HG02885 (cell line): ENCODE results near the gene CUL4A.
"Not testable (repeated sequence)": the region's sequence is repeated elsewhere in the genome, so short reads cannot be mapped to it uniquely, and the experiment has no call there.

Experiments used
- ATAC-seq: cut with Tn5 transposase; IDR thresholded peaks from one replicate; pipeline ENCODE4 v1.9.1; 2021; ENCODE audit warnings: mild to moderate bottlenecking; ENCODE audit not compliant: unreplicated experiment, poor library complexity

CUL4A gene

DNA sequence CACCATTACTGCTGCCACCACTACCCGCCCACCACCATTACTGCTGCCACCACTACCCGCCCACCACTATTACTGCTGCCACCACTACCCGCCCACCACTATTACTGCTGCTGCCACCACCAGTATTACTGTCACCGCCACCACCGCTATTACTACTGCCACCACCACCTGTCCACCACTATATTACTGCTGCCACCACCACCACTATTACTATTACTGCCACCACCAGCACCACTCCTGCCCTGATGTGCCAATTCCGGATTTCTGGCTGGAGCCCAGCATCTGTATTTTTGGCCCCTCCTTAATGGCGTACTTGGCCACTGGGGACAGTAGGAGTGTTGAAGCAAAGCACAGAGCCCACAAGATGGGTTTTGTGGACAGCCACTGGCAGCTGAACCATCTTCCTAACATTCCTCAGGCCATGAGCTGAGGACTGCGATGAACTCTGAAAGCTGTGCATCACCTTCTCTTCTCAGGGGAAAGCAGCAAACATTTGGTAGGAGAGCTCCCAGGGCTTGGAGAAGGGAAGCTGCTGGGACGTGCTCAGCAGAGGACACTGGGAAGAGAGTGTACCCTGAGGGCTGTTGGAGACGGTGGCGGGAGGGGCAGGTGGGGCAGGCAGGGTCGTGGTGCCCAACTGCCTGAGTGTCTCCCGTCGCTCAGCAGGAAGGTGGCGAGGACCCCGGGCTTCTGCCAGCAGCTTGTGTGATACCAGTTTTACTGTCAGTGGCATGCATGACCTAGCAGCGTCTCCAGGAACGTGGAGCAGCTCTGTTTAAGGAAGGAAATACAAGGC, 23.0 kb downstream of the CUL4A start:
- no peak for ATAC-seq

DNA sequence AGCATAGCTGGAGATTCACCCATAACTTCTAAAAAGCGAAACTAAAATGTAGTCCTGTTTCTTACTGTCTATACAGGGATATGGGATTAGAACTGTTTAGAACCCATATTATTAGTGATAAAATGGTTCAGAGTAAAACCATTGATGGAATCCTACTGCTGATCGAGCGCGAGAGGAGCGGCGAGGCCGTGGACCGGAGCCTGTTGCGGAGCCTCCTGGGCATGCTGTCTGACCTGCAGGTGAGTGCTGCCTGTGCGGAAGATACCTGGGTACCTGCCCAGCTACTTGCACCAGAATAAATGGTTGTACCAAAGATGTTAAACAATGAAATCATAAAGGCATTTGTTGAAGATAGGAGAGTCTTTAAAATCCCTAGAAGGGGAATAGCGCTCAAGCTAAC, 23.7 kb downstream of the CUL4A start:
- no peak for ATAC-seq

DNA sequence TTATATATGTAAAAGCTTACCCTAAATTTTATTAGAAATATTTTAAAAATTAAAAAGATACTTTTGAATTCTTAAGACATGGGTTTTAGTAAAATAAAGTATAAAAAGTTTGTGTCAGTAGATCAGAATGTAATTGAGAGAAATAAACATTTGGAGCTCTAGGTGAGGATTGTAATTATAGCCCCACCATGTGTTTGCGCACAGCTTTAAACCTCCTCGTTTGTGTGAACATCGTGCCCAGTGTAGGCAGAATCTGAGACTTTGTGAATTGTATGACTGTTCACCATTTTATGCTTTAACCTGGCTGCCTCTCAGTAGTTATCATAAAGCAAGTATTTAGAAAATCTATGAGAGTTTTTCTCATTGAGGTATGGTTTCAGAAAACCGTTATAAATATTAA, 29.1 kb downstream of the CUL4A start:
- no peak for ATAC-seq

DNA sequence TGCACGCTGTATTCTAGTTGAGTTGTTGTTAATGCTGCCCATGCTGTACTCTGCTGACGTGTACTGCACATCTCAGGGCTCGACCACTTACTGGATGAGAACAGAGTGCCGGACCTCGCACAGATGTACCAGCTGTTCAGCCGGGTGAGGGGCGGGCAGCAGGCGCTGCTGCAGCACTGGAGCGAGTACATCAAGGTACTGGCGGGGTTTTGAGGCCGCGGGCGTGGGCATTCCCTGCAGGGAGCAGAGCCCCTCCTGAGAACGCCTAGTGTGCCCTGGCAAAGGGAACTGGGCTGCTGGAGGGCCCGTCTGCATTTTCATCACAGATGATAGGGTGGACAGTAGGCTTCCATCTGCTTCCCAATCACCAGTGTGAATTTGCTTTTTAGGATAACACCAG, 29.9 kb downstream of the CUL4A start:
- ATAC-seq: no peak

DNA sequence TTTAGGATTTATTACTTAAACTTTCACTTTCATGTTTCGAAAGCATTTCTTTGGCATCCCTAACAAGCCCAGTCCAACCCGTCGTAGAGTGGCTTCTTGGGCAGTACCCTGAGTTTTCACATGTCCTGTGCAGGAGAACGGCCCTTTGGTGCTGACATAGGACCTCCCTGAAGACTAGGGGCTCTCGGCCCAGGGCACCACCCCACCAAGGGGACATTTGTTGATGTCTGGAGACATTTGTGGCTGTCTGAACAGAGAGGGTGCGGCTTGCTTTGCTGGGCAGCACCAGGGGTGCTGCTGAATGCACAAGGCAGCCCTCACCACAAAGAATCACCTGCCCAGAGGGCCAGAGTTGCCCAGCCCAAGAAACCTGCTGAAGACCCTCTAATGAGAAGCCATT, 30.6 kb downstream of the CUL4A start:
- ATAC-seq: no peak

DNA sequence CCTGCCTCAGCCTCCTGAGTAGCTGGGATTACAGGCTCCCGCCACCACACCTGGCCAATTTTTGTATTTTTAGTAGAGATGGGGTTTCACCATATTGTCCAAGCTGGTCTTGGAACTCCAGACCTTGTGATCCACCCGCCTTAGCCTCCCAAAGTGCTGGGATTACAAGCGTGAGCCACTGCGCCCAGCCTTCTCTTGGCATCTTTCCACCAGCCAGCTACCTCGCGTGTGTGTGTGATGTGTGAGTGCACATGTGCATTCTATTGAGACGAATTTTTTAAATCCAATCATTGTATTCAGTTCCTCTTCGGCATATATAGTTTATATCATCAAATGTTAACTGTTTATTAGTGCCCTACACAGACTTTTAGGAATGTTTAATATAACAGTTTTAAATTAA, 32.2 kb downstream of the CUL4A start:
- ATAC-seq: not testable (repeated sequence)

DNA sequence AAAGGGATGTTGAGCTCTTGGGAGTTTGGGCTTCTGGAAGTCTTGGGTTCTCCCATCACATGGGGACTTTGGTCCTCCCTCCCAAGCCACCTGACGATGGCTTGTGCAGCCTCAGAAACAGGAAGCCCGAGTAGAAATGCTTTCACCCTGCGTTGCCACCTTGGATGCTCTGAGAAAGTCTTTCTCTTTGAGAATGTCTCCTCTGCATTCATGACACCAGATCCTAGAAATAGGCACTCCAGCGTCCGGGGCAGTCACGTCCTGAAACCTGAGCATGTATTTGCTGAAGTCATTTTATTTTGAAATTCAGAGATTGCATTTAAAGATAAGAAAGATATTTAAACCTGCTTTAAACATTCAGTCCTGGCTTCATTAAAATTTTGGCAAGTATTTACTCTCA, 34.4 kb downstream of the CUL4A start:
- ATAC-seq: no peak

DNA sequence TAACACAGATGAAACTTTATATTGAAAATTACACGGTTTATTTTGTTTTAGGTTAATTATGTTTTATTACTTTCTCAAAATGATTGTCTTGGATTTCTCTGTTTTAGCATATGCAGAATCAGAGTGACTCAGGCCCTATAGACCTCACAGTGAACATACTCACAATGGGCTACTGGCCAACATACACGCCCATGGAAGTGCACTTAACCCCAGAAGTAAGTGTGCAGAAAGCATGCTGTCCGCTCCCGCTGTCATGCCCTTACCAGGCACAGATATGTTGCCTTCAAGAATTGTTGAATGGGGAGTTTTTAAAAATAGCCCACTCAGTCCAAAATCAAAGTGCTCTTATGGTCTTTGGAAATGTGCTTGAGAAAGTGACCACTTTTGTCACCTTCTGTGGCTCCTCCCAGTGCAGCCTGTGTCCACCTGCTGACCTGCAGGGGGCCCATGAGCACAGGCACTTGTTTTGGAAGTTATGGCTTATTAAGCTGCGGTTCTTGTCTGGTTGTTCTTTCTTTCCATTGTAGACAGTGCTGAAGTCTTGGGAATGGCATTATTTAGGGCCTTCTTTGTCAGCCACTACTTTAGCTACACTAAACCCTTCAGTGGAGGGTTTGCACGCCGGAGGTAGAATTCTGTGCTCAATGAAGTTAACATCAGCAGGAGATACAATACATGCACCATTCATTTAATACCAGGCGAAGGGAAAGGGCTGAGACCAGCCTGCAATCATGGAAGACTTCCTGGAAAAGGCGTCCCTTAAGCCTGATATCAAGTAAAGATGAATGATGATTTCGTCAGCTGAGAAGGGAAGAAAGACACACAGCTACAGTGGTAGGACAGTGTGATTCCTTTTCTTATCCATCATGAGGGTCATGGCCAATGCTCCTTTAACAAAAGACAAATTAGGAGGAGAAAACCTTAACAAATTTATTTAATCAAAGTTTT, 36.7 kb downstream of the CUL4A start:
- no peak for ATAC-seq

DNA sequence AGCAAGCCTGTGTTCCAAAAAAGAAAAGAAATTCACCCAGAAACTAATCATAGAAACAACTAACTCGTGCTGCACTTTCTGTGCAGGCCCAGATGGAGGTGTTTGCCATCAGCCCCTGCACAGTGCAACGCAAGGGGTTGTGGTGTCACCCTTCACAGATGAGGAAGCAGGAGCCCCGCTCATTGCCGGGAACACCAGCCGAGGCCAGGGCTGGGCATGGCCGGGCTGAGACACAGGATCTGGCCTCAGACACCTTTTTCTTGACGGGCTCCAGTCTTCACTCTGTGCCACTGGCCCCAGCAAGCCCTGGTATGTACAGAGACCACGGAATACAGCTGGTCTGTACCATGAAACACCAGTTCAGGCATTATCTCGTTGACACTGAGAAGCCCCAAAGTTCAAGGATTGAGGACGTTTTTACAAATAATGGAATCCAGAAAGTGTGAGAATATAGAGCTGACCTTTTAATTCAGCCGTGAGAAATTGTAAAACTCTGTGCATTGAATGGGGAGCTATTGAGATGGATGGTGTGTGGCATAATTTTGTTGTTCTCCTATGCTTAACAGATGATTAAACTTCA, 43.2 kb downstream of the CUL4A start:
- ATAC-seq: no peak

DNA sequence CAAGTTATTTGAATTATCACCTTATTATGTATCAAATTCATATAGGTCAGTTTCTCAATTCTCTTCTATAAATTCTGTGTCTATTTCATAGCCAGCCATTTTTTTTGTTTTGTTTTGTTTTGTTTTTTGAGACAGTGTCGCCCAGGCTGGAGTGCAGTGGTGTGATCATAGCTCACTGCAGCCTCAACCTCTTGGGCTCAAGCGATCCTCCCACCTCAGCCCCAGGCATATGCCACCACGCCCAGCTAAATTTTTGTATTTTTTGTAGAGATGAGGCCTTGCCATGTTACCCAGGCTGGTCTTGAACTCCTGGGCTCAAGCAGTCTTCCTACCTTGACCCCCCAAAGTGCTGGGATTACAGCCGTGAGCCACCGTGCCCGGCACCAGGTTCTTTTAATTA, 48.5 kb downstream of the CUL4A start:
- ATAC-seq: not testable (repeated sequence)

DNA sequence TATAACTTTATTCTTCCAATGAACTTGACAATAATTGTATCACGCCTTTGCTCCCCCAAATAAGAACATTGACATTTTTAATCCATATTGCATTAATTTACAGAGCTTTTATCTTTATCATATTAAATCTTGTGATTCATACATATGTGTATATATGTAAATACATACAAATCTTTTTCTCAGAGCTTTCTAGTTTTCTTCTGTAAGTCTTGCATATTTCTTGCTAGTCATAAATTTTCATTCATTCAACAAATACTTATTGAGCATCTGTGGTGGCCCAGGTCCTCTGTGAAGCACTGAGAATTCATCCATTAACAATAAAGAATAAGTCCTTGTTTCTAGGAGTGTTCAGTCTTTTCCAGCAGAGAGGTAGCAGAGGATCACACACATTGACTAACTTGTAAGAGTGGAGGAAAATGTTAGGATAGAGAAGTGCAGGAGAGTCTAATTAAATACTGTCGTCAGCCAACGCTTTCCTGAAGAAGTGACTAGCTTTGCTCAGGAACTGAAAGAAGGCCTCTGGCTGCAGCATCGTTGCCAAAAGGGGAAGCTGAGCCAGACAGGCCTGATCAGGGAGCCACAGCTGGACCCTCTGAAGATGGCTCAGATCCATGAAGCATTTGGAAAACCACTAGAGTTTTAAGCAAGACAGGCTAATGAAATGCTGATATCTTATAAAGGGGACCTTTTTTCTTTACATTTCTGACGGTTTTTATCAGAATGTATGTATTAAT, 49.1 kb downstream of the CUL4A start:
- no peak for ATAC-seq

DNA sequence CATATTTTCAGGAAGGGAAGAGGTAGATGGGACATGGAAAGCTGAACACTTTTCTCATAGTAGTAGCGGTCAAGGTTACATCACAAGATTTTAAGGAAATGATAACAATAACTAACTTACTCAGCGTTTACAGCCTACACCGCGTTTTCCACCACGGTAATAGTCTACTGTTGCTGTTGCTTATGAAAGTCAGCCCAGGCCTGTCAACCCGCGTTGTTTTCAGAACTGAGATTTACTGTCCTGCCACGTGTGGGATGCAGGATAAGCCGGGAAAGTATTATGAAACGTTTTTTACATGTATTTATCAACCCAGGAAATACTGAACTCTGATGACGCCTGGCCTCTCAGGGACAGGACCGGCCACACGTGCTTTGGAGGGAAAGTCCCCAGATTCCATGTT, 51.6 kb downstream of the CUL4A start:
- ATAC-seq: no peak

DNA sequence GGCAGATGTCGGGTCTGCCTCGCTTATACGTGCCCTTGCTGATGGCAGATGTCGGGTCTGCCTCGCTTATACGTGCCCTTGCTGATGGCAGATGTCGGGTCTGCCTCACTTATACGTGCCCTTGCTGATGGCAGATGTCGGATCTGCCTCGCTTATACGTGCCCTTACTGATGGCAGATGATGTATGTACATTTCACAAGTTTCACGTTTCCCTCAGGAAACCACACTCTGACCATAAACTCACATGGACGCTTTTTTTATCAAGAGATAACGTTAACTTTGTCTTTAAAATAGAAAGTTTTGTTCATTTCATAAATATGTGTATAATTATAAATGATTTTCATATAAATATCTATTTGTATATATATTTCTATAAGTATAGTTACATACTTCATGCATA, 53.6 kb downstream of the CUL4A start:
- not testable (repeated sequence) for ATAC-seq

DNA sequence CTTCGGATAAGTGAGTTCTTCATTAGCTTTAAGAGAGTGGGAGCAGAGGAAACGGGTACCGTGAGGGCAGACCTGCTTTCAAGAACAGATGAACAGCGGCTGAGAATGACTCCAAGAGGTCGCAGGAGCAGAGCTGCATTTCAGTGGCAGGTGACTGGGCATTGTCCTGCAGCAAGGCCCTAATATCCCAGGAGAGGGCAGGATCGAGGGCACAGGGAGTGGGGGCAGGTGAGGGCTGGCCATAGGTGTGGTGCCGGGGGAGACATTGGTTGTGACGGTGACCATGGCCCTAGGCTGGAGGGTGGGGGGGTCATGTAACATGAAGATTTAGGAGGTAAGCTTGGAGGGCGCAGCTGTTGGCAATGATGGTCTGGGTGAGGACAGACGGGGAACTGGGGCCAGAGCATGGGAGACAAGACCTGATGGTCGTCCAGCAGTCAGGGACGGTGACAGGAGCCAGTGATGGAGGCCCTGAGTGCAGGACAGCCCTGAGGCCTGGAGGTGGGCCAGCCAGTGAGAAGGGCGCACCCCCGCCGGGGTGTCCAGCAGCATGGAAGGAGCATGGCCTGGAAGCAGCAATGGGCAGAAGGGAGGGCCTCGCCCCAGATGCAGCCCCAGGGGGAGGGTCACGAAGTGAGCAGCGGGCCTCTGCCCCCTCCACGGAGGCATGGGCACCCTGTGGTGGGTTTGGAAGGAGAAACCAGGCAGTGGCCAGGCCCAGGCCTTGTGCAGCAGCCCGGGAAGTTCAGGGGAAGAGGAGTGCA, 58.4 kb downstream of the CUL4A start:
- ATAC-seq: no peak

DNA sequence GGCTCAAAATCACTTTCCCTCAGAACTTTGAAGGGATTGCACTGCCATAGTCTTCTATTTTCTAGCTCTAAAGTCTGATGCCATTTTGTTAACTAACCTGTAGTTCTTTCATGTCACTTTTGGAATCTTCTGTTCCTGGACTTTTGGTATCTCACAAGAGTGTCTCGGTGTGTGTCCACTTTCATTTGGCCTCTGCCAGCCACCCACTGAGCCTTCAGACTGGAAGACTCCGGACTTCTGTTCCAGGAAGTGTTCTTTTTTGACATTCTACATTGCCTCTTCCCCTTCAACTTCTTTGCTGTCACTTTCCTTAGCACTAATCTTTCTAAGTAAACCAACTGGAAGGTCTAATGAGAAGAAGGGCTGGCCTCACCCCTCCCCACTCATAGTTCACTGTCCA, 62.6 kb downstream of the CUL4A start:
- ATAC-seq: no peak

DNA sequence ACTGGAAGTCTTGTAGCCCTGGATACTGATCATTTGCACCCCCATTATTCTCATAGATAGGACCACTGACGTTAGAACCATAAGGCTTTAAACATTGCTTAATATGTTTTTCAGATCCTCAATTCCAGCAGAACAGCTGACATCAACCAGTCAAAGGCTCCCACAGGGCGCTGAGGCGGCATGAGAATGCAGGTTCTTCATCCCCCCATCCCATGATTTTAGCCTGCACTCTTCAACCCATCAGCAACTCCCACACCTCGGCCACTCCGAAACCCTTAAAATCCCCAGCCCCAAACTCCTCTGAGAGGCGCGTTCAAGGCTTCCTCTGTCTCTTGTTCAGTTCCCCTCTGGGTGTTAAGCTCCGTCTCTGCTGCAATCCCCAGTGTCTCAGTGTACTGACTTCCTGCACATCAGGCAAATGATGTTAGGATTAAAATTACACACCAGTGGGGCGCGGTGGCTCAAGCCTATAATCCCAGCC, 63.3 kb downstream of the CUL4A start:
- ATAC-seq: no peak

DNA sequence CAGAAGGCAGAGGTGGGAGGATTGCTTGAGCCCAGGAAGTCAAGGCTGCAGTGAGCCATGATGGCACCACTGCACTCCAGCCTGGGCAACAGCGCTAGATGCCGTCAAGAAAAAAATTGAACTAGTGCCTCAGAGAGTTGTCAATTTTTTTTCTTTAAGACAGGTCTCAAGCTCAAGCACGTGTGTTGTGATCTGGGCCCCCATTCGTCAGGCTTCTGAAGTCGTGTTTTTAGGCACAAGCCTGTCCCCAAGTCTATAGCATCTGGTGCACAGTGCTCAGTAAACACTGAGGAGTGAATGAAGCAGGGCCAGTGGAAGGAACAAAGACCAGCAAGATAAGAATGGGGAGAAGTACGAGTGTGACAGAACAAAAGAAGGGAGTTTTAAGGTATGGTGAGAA, 63.9 kb downstream of the CUL4A start:
- ATAC-seq: no peak

DNA sequence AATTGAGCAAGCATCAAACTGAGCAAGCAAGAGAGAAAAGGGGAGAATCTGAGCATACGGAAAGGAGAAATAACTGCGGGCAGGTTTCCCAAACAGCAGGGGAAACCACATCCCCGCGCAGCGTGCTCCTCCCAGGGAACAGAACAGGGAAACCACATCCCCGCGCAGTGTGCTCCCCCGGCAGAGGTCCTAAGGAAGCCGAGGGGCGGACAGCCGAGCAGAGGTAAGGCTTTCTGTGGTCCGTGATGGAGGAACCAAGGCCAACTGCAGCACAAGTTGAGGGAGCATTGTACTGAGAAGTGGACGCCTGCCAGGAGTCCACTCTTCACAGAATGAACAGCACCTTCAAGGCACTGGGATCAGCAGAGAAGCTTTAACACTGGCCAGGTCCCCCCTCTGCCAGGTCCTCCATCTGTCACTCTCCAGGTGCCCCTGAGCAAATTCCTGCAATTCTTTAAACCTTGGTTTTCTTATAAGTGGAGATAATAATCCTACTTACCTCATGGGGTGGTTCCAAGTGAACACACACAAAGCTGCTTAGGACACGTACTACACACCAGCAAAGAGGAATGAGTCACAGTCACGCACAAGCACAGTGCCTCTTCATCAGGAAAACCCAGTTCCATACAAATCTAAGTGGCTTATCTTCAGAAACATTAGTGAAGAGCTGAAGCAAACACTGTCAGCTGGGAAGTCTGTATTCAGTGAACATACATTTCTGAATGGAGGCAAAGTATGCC, 64.6 kb downstream of the CUL4A start:
- no peak for ATAC-seq

DNA sequence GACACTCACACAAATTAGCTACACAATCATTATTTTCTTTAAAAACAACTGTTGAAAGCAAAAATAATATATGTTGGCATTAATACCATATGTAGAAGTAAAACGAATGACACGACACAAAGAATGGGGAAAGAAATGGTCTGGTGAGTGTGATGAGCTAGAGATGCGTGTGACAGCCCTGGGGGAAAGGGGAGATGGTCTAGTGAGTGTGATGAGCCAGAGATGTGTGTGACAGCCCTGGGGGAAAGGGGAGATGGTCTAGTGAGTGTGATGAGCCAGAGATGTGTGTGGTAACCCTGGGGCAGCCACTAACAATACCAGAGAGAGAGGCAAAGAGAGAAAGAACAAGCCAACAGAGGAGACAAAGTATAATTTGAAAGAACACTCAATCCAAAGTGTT, 65.3 kb downstream of the CUL4A start:
- no peak for ATAC-seq
